Measurements from ENCODE around the gene SLC6A4.
A peak's percentile ranks its signal among the peaks of the same experiment; 100 is the strongest.

Gene SLC6A4

DNA sequence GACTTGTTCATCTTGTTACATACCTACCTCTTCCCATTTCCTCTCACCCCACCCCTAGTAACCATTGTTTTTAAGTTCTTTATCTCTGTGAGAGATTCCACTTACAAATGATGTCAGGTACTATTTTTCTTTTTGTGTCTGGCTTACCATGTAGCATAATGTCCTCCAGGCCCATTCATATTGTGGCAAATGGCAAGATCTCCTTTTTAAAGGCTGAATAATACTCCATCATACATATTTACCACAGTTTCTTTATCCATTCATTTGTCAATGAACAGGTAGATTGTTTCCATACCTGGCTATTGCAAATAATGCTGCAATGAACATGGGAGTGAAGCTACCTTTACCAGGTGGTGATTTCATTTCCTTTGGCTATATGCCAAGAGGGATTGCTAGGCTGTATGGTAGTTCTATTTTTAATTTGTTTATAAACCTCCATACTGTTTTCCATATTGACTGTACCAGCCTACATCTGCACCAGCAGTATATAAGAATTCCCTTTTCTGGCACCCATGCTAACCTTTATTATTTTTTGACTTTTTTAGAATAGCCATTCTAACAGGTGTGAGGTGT, 65.0 kb downstream of the SLC6A4 start:
- DNase-seq: no peak

GRCh38 chr17:30165960-30166359, 69.5 kb downstream of the SLC6A4 start:
- no peak for DNase-seq

GRCh38 chr17:30165147-30165546, 70.3 kb downstream of the SLC6A4 start:
- no peak for DNase-seq

DNA sequence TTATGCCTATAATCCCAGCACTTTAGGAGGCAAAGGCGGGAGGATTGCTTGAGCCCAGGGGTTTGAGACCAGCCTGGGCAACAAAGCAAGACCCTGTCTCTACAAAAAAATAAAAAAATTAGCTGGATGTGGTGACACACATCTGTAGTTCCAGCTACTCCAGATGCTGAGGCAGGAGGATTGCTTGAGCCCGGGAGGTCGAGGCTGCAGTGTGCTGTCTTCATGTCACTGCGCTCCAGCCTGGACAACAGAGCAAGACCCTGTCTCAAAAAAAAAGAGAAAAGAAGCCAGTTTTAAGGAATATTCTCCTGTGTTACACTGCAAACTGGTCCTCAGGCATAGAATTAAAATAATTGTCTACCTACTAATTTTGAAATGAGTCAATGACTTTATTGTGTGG, 71.0 kb downstream of the SLC6A4 start:
- DNase-seq: no peak

- peak in 1 of 3 donors; percentile 5 for DNase-seq
These were observed 73.9 kb downstream of the SLC6A4 start for GRCh38 chr17:30161601-30162000.

DNA sequence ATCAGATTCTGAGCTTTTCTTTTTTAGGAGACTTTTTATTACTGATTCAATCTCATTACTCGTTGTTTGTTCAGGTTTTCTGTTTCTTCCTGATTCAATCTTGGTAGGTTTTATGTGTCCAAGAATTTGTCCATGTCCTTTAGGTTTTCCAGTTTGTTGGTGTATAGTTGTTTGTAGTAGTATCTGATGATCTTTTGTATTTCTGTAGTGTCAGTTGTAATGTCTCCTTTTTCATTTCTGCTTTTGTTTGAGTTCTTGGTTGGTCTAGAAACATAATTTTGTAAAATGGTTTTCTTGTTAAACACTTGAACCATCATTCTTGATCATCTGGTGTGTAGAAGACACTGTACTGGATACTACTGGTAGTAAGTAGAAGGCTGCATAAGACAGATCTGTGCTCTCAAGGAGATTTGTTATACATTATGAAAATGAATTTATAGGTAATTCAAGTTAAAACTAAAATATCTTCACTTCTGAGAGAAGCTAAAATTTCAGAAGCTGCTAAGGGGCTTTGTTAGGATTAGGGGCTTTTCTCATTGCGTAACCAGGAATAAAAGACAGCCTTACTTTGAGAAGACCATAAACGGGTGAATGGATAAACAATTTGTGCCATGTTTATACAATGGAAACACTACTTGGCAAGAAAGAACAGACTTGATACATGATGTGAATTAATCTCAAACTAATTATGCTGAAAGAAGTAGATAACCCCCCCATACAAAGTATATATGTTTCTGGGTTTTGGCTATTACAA, 74.9 kb downstream of the SLC6A4 start:
- no peak for DNase-seq

DNA sequence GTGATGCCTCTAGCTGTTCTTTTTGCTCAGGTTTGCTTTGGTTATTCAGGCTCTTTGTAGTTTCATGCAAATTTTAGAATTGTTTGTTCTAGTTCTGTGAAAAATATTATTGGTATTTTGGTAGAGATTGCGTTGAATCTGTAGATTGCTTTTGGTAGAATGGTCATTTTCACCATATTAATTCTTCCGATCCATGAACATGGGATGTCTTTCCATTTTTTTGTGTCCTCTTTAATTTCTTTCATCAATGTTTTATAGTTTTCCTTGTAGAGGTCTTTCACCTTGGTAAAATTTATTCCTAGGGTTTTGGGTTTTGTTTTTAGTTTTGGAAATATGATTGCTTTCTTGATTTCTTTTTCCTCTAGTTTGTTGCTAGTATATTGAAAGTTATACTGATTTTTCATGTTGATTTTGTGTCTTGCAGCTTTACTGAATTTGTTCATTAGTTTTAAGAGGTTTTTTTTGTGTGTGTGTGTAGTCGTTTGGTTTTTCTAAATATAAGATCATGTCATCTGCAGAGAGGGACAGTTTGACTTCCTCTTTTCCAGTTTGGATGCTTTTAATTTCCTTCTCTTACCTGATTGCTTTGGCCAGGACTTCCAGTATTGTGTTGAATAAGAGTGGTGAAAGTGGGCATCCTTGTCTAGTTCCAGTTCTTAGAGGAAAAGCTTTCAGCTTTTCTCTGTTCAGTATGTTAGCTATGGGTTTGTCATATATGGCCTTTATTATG, 76.4 kb downstream of the SLC6A4 start:
- peak in 1 of 3 donors; percentile 5 for DNase-seq

DNA sequence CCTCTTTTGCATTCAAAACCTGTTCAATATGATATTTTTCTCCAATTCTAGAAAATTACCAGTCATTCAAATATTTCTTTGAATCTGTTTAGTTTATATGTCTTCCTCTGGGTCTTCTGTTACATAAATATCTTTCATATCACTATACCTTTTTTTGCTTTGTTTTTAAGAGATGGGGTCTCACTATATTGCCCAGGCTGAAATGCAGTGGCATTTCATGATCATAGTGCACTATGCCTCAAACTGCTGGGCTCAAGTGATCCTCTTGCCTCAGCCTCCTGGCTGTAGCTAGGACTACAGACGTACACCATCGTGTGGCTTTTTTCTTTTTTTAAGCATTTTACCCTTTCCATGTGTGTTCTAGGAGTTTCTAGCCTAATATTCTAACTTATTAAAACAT, 80.1 kb downstream of the SLC6A4 start:
- DNase-seq: no peak

GRCh38 chr17:30153463-30153862, 82.0 kb downstream of the SLC6A4 start:
- no peak for DNase-seq

GRCh38 chr17:30151471-30151870, 84.0 kb downstream of the SLC6A4 start:
- DNase-seq: no peak

GRCh38 chr17:30148376-30148775, 87.1 kb downstream of the SLC6A4 start:
- DNase-seq: no peak

DNA sequence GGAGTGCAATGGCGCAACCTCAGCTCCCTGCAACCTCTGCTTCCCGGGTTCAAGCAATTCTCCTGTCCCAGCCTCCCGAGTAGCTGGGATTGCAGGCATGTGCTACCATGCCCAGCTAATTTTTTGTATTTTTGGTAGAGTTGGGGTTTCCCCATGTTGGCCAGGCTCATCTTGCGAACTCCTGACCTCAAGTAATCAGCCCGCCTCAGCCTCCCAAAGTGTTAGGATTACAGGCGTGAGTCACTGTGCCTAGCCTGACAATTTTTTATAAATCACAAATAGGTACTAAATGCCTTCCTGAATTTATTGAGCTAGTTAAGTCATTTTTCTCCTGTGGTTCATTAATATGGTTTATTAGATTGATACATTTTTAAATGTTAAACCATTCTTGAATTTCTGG, 87.6 kb downstream of the SLC6A4 start:
- peak; percentile 28 to 38 (median 32) for DNase-seq

Measured in suppressor macrophage treated with lipopolysaccharide for 1 hour (primary cell).